Ascending aorta (tissue), 2 donors: ENCODE measurements around the gene RACGAP1. TPM values are rescaled to one million over a fixed set of nuclear protein-coding genes. Genes with fewer than 3 reads are reported as not detected.

Source experiments
- DNase-seq, 2 donors: peaks; one replicate each; pipeline ENCODE4 v3.0.0-alpha.2; 2019; ENCODE audit warnings: low spot score in 2 of 2
- H3K27ac ChIP-seq, 2 donors: fragments of 200-600 bp; sonication (generic); one replicate each; pipeline ENCODE4 v1.5.1; 2016 to 2017; ENCODE audit warnings: mild to moderate bottlenecking in 1 of 2
- H3K27me3 ChIP-seq: fragments of 200-600 bp; sonication (generic); one replicate; pipeline ENCODE4 v1.5.1; 2017
- H3K36me3 ChIP-seq, 2 donors: fragments of 200-600 bp; sonication (generic); one replicate each; pipeline ENCODE4 v1.5.1; 2016
- H3K4me1 ChIP-seq, 2 donors: fragments of 200-600 bp; sonication (generic); one replicate each; pipeline ENCODE4 v1.5.1; 2016 to 2017; ENCODE audit warnings: mild to moderate bottlenecking in 1 of 2
- H3K4me3 ChIP-seq, 2 donors: fragments of 200-600 bp; sonication (generic); one replicate each; pipeline ENCODE4 v1.5.1; 2016 to 2017; ENCODE audit warnings: mild to moderate bottlenecking in 1 of 2
- H3K9me3 ChIP-seq, 2 donors: fragments of 200-600 bp; sonication (generic); one replicate each; pipeline ENCODE4 v1.5.1; 2016
- CTCF ChIP-seq, 3 experiments: fragments of 200-600 bp in 2 of 3; fragments of 450-650 bp in 1 of 3; sonication (generic) in 2 of 3; IDR thresholded peaks; one replicate each; pipeline ENCODE4 v1.5.1; 2016 to 2019; ENCODE audit warnings: antibody characterized with exemption in 3 of 3, mild to moderate bottlenecking in 1 of 3, moderate library complexity in 1 of 3
- intact Hi-C: fragments of 100-400 bp; cut with DNase I; formaldehyde crosslinking; loops from one replicate; pipeline ENCODE4 v1.15.1; 2023
- total RNA-seq: library from RNA; depleted of rRNA; stranded (reverse); fragments of >200 nt; gene quantifications from one replicate; pipeline ENCODE4 v1.1.0, GENCODE V29; 2016

Gene RACGAP1
- total RNA-seq, 1 donor from 2014 or later, result 5.1 TPM

DNA sequence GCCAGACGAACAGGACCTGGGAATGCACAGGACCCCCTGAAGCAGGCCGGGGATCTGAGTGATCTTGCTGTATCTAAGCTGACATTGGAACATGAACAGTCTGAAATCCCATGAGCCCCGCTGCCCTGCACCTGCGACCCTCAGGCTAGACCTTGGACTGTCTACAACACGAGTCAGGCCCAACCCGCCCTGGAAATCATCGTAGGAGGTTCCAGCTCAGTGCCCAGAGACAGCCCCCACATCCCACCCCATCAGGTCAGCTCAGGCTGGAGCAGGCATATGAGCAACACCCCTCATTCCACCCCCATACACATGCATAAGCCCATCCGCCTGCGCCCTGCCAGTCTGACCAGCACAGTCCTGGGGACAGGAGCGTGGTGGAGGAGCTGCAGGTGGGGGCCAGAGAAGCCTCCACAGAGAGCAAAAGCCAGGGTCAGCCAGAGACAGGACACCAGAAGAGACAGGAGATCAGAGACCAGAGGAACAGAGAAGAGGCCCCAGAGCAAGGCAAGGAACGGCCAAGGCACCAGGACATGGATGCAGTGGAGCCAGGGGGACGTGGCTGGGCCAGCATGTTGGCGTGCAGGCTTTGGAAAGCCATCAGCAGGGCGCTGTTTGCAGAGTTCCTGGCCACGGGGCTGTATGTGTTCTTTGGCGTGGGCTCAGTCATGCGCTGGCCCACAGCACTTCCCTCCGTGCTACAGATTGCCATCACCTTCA, 52.5 kb downstream of the RACGAP1 start, which contains the start of gene AQP6:
AQP6 (plus strand) TSS at position 307 of the 720 bp plus-strand sequence; CDS start at position 534, 227 bp downstream.
- TF ChIP-seq CTCF (IDR thresholded peaks at IDR 0.05), result no peak
- no peak for DNase-seq

DNA sequence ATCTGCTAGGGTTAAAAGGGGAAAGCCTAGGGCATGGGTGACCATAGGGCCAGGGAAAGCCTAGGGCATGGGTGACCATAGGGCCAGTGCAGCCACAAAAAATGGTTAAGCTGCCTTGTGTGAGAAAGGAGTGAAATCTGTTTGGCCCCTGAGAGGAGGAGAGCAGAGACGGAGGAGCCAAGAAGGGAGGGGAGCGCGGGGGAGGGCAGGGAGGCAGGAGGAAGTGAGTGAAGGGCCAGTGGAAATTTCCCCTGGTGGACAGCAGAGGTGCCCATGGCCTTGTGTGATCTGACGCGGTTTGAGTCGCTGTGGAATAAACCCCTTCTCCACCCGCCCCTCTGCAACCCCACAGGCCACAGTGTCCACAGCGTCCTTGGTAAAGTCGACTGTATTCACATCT, 53.2 kb downstream of the RACGAP1 start:
- H3K9me3 ChIP-seq, result no peaks in the 10 kb centered on the region
- no peak overlapping the region for H3K27ac ChIP-seq
- no peaks in the 10 kb centered on the region for H3K36me3 ChIP-seq
- H3K27me3 ChIP-seq, result no peaks in the 10 kb centered on the region
- intact Hi-C loops, result no loop called here
- no peak for DNase-seq
- peaks cover 0 to 22% of the 10 kb centered on the region in 2 donors for H3K4me1 ChIP-seq
- no peak overlapping the region for H3K4me3 ChIP-seq
- TF ChIP-seq CTCF (IDR thresholded peaks at IDR 0.05), result no peak

More for the DNA sequence above, 52.5 kb downstream of the RACGAP1 start, which contains the start of gene AQP6:
- peaks cover 0 to 15% of the 10 kb centered on the region in 2 donors for H3K4me1 ChIP-seq
- no peaks in the 10 kb centered on the region for H3K27me3 ChIP-seq
- no peak within 1 kb of the TSS for H3K4me3 ChIP-seq
- no peak within 1 kb of the TSS for H3K27ac ChIP-seq
- no peaks in the 10 kb centered on the region for H3K9me3 ChIP-seq
- H3K36me3 ChIP-seq, result no peaks in the 10 kb centered on the region
- intact Hi-C loops, result no loop called here

DNA sequence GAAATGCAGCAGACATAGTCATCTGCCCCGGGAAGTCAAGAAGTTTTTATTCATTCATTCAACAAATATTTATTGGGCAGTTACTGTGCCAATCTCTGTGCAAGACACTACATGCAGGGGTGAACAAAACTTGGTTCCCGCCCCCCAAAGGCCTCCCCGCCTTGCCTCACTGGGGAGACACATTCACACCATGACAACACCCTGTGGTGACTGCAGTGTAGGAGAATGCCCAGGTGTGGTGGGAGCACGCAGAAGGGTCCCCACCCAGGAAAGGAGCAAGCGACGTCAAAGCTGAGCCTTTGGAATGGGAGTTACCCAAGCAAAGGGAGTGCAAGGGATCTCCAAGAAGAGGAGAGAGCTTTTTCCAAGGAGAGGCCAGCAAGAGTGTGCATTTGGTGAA, 54.2 kb downstream of the RACGAP1 start:
- Histone ChIP-seq H3K4me3 (no peak overlapping the region), H3K4me1 (peaks cover 0 to 23% of the 10 kb centered on the region in 2 donors), H3K27ac (no peak overlapping the region), H3K36me3 (no peaks in the 10 kb centered on the region), H3K27me3 (no peaks in the 10 kb centered on the region), H3K9me3 (no peaks in the 10 kb centered on the region)
- TF ChIP-seq CTCF (IDR thresholded peaks at IDR 0.05), result no peak
- intact Hi-C loops, result no loop called here
- DNase-seq, result no peak

DNA sequence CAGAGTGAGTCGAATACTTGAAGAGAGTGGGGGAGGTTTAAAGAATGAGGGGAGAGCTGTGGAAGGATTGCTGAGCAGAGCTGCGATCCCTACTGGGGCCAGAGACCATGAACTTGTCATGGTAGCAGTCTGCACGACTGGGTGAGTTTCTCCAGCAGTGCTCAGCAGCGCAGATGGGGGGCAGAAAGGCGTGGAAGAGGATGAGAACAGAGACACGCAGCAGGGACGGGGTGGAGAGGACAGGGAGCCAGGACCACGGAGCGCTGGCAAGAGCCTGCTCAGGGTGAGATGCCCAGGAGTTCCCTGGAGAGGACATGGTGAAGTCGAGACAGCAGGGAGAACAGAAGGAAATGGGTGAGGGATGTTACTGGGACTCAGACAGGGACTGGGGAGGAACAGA, 54.6 kb downstream of the RACGAP1 start:
- Histone ChIP-seq H3K27me3 (no peaks in the 10 kb centered on the region), H3K4me1 (peaks cover 0 to 23% of the 10 kb centered on the region in 2 donors), H3K27ac (no peak overlapping the region), H3K4me3 (no peak overlapping the region), H3K9me3 (no peaks in the 10 kb centered on the region), H3K36me3 (no peaks in the 10 kb centered on the region)
- DNase-seq, result no peak
- intact Hi-C loops, result no loop called here
- no peak for TF ChIP-seq CTCF (IDR thresholded peaks at IDR 0.05)

DNA sequence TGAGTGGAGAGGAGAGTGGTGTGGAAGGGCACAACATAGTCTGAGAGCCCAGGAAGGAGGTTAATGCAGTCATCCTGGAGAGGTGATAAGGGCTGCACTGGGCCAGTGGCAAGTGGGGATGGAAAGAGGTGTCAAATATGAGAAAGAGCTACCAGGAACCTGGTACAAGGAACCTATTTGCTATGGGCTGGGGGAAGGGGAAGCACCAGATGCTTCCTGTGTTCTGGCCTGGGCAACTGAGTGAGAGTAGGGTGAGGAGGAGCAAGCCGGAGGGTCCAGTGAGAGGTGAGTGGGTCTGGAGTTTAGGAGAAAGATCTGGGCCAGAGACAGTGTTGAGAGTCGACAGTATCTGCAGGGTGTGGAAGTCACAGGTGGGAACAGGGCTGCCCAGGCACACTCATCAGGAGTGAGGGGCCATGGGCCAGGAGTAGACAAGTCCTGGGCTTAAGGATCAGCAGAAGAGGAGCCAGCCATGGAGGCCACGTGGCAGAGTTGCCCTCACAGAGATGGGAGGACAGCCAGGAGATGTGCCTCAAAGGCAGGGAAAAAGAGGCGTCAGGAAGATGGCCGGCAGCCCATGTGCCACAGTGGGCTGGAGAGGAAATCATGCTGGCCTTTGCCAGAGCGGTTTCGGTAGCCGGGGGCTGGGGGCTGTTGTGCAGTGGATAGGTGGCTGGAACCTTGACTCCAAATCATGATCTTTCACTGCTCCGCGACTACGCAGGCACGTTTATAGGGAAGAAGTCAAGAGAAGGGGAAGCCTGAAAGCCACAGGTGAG, 55.5 kb downstream of the RACGAP1 start:
- no peak overlapping the region for H3K27ac ChIP-seq
- DNase-seq, result no peak
- intact Hi-C loops, result loop anchor here (10.0 kb wide), 1 partner anchor 195 kb away; the partner anchor contains the start of gene CERS5
- H3K4me1 ChIP-seq, result peaks cover 0 to 16% of the 10 kb centered on the region in 2 donors
- H3K4me3 ChIP-seq, result no peak overlapping the region
- no peaks in the 10 kb centered on the region for H3K27me3 ChIP-seq
- no peaks in the 10 kb centered on the region for H3K36me3 ChIP-seq
- no peak for TF ChIP-seq CTCF (IDR thresholded peaks at IDR 0.05)
- H3K9me3 ChIP-seq, result no peaks in the 10 kb centered on the region
